Spleen (tissue), 11 donors: Measurements from ENCODE around the gene RNPS1. TPM values are rescaled to one million over a fixed set of nuclear protein-coding genes. Genes with fewer than 3 reads are reported as not detected.

ENCODE experiments used
- DNase-seq: peaks from one replicate; pipeline ENCODE4 v3.0.0-alpha.2; 2020
- H3K27ac ChIP-seq, 8 donors: fragments of 200-600 bp; sonication (generic) in 7 of 8; 1 replicate in 4 of 8; 2 replicates in 4 of 8; pipeline versions ENCODE4 v1.5.0 to v1.8.0; 2016 to 2021; ENCODE audit warnings: inconsistent platforms in 4 of 8, mild to moderate bottlenecking in 4 of 8, moderate library complexity in 1 of 8
- H3K27me3 ChIP-seq, 7 donors: fragments of 200-600 bp; sonication (generic) in 6 of 7; replicated peaks in 1 of 7; 1 replicate in 4 of 7; 2 replicates in 3 of 7; pipeline versions ENCODE4 v1.5.0 to v1.8.0; 2016 to 2021; ENCODE audit warnings: inconsistent platforms in 3 of 7, mild to moderate bottlenecking in 1 of 7
- H3K36me3 ChIP-seq, 6 donors: fragments of 200-600 bp; sonication (generic) in 5 of 6; 1 replicate in 4 of 6; 2 replicates in 2 of 6; pipeline versions ENCODE4 v1.5.0 to v1.8.0; 2016 to 2021; ENCODE audit warnings: inconsistent platforms in 2 of 6
- H3K4me1 ChIP-seq, 6 donors: fragments of 200-600 bp; sonication (generic) in 5 of 6; 1 replicate in 3 of 6; 2 replicates in 3 of 6; pipeline versions ENCODE4 v1.5.0 to v1.8.0; 2016 to 2021; ENCODE audit warnings: inconsistent platforms in 3 of 6
- H3K4me3 ChIP-seq, 8 donors: fragments of 200-600 bp; sonication (generic) in 7 of 8; 1 replicate in 4 of 8; 2 replicates in 4 of 8; pipeline versions ENCODE4 v1.5.0 to v1.8.0; 2016 to 2021; ENCODE audit warnings: inconsistent platforms in 4 of 8, mild to moderate bottlenecking in 4 of 8, moderate library complexity in 2 of 8
- H3K9me3 ChIP-seq, 8 donors: fragments of 200-600 bp; sonication (generic) in 7 of 8; 1 replicate in 4 of 8; 2 replicates in 4 of 8; pipeline versions ENCODE4 v1.5.0 to v1.8.0; 2016 to 2021; ENCODE audit warnings: inconsistent platforms in 4 of 8
- CTCF ChIP-seq, 11 experiments: fragments of 200-600 bp in 7 of 11; fragments of 450-650 bp in 4 of 11; sonication (generic) in 4 of 11; IDR thresholded peaks in 8 of 11; conservative IDR thresholded peaks in 3 of 11; 1 replicate in 7 of 11; 2 replicates in 4 of 11; pipeline versions ENCODE4 v1.4.0 to v1.8.0; 2016 to 2021; ENCODE audit warnings: antibody characterized with exemption in 11 of 11, inconsistent platforms in 4 of 11, mild to moderate bottlenecking in 1 of 11
- POLR2A ChIP-seq, 3 donors: fragments of 450-650 bp; IDR thresholded peaks; one replicate each; pipeline ENCODE4 v1.5.1; 2017; ENCODE audit warnings: antibody characterized with exemption in 3 of 3, mild to moderate bottlenecking in 1 of 3
- POLR2AphosphoS5 ChIP-seq, 3 donors: sonication (generic); formaldehyde crosslinking; IDR thresholded peaks; one replicate each; pipeline ENCODE4 v1.5.1; 2017; ENCODE audit warnings: antibody characterized with exemption in 3 of 3
- WGBS, 5 donors: extraction: QIAGEN DNeasy Blood & Tissue Kit in 3 of 5; methylation state at CpG; one replicate each; pipeline versions ENCODE4 v1.1.5 to v1.1.7; 2013 to 2018; 5-methylcytosine and 5-hydroxymethylcytosine counted together
- intact Hi-C: fragments of 100-400 bp; cut with DNase I; formaldehyde crosslinking; loops from one replicate; pipeline ENCODE4 v1.15.0; 2023; ENCODE audit warnings: low total_unique reads
- polyA plus RNA-seq, 3 donors: library from polyadenylated mRNA; stranded (reverse); fragments of 200-250 nt; gene quantifications; one replicate each; pipeline ENCODE4 v1.2.1, GENCODE V29; 2013
- total RNA-seq, 7 donors: library from RNA; depleted of rRNA in 3 of 7; stranded (reverse); fragments of >200 nt in 3 of 7; fragmentation: NEBNext Ultra II Directional in 4 of 7; extraction: Animal tissue kit (Norgen Biotek cat#: 25700) in 4 of 7; gene quantifications; one replicate each; pipeline versions ENCODE4 v1.1.0 to v1.2.1, GENCODE V29; 2016 to 2021
- donor health status: healthy with polysubstance abuse.
- donor health status: DM: no; HTN: no; CAD: no; lungs with moderate emphysema.
- donor health status: DM: no; HTN: no; CAD: no.
- donor health status: Bipolar disorder and iron deficiency.
- donor health status: healthy.
- donor health status: DM: no; HTN: no; CAD: no.
- donor health status: DM: yes; HTN: yes; CAD: no.

The RNPS1 gene
- total and polyA plus RNA-seq, 10 donors = 119 to 180 (median 130) TPM

- intact Hi-C loops = no loop called here
- DNase-seq = no peak
- Histone ChIP-seq H3K27ac (no peak overlapping the region), H3K27me3 (no peaks in the 10 kb centered on the region), H3K4me3 (no peak overlapping the region), H3K36me3 (peaks cover 0 to 22% (median 0%) of the 10 kb centered on the region in 6 donors), H3K9me3 (no peaks in the 10 kb centered on the region), H3K4me1 (peaks cover 13 to 37% (median 13%) of the 10 kb centered on the region in 6 donors)
- 85 to 92% (median 89%) methylated on average over 5 to 10 of the region's 10 CpGs for WGBS, 5 donors
- TF ChIP-seq POLR2AphosphoS5 (IDR thresholded peaks at IDR 0.05) (peak in 1 of 3 donors; percentile 18), CTCF (IDR thresholded peaks at IDR 0.05 in 8 of 11, conservative IDR thresholded peaks at IDR 0.05 in 3 of 11) (no peak), POLR2A (IDR thresholded peaks at IDR 0.05) (no peak)
These were observed 6.0 kb upstream of the RNPS1 start for GRCh38 chr16:2273931-2274330.

GRCh38 chr16:2273484-2273883 is 5.6 kb upstream of the RNPS1 start:
- intact Hi-C loops = no loop called here
- H3K27me3 ChIP-seq = no peaks in the 10 kb centered on the region
- H3K4me3 ChIP-seq = no peak overlapping the region
- peaks cover 13 to 41% (median 17%) of the 10 kb centered on the region in 6 donors for H3K4me1 ChIP-seq
- WGBS, 5 donors = 73 to 93% (median 89%) methylated on average over 8 to 16 of the region's 16 CpGs
- no peak for TF ChIP-seq POLR2AphosphoS5 (IDR thresholded peaks at IDR 0.05)
- no peak for TF ChIP-seq POLR2A (IDR thresholded peaks at IDR 0.05)
- no peak for TF ChIP-seq CTCF (IDR thresholded peaks at IDR 0.05 in 8 of 11, conservative IDR thresholded peaks at IDR 0.05 in 3 of 11)
- no peak overlapping the region for H3K27ac ChIP-seq
- peaks cover 0 to 22% (median 0%) of the 10 kb centered on the region in 6 donors for H3K36me3 ChIP-seq
- no peaks in the 10 kb centered on the region for H3K9me3 ChIP-seq
- no peak for DNase-seq

GRCh38 chr16:2271848-2272461 is 4.0 kb upstream of the RNPS1 start:
- Histone ChIP-seq H3K9me3 (no peaks in the 10 kb centered on the region), H3K4me3 (no peak overlapping the region), H3K27ac (no peak overlapping the region), H3K27me3 (no peaks in the 10 kb centered on the region), H3K4me1 (peaks cover 13 to 46% (median 20%) of the 10 kb centered on the region in 6 donors), H3K36me3 (peaks cover 0 to 10% (median 0%) of the 10 kb centered on the region in 6 donors)
- 77 to 96% (median 95%) methylated on average over 6 to 14 of the region's 14 CpGs for WGBS, 5 donors
- TF ChIP-seq POLR2AphosphoS5 (IDR thresholded peaks at IDR 0.05) (peak in 1 of 3 donors; percentile 16), POLR2A (IDR thresholded peaks at IDR 0.05) (no peak)
- no peak for DNase-seq
- intact Hi-C loops = no loop called here

- Histone ChIP-seq H3K27ac (no peak overlapping the region), H3K9me3 (no peaks in the 10 kb centered on the region), H3K27me3 (no peaks in the 10 kb centered on the region), H3K4me1 (peaks cover 20 to 57% (median 31%) of the 10 kb centered on the region in 6 donors), H3K4me3 (no peak overlapping the region), H3K36me3 (peaks cover 0 to 2% (median 0%) of the 10 kb centered on the region in 6 donors)
- DNase-seq = no peak
- TF ChIP-seq CTCF (IDR thresholded peaks at IDR 0.05 in 8 of 11, conservative IDR thresholded peaks at IDR 0.05 in 3 of 11) (no peak), POLR2AphosphoS5 (IDR thresholded peaks at IDR 0.05) (no peak), POLR2A (IDR thresholded peaks at IDR 0.05) (no peak)
- intact Hi-C loops = no loop called here
- 87 to 94% (median 88%) methylated on average over 13 to 15 of the region's 15 CpGs for WGBS, 5 donors
These were observed 2.9 kb upstream of the RNPS1 start for GRCh38 chr16:2270588-2271470.
